HCT116 (cell line): Measurements from ENCODE around the gene TPK1. TPM values are rescaled to one million over a fixed set of nuclear protein-coding genes. Genes with fewer than 3 reads are reported as not detected.

Experiments
- ATAC-seq: fragments of 200-7000 bp; cut with Tn5 transposase; 2 replicates; pipeline ENCODE4 v1.9.1; 2020; ENCODE audit warnings: mild to moderate bottlenecking, moderate library complexity
- BruUV-seq: library from RNA; stranded (reverse); fragments of 400-500 nt; replicated peaks from 2 replicates; lab custom pipeline; 2021; lab: Mats Ljungman, UMichigan
- CTCF ChIA-PET: fragments of 300-600 bp; sonication (Branson Sonifier 250); formaldehyde crosslinking; loops from one replicate; lab custom pipeline; 2021; ENCODE audit warnings: antibody characterized with exemption; lab: Charles Lee
- POLR2A ChIA-PET: fragments of 300-600, 350-600 bp; sonication (Branson Sonifier 250); formaldehyde crosslinking; loops from one replicate; lab custom pipeline; 2021; ENCODE audit warnings: antibody characterized with exemption; lab: Charles Lee
- RAD21 ChIA-PET, 2 experiments: fragments of 300-600 bp; sonication (Branson Sonifier 250); formaldehyde crosslinking; loops; one replicate each; lab custom pipeline; 2023; ENCODE audit warnings: low total read pairs in 2 of 2; ENCODE audit not compliant: uncharacterized antibody in 2 of 2, unreplicated experiment in 2 of 2, low non-redundant PET in 1 of 2; lab: Charles Lee
- DNase-seq: peaks from one replicate; pipeline ENCODE4 v3.0.0-alpha.2; 2010; ENCODE audit warnings: low read depth, low spot score
- H2AFZ ChIP-seq: fragments of 200-600 bp; shearing (Covaris generic), sonication (generic); 2 replicates; pipeline ENCODE4 v1.6.1; 2017; ENCODE audit warnings: low read depth, mixed run types, mixed read lengths, antibody characterized with exemption, low read length; ENCODE audit not compliant: poor library complexity, severe bottlenecking
- H3K27ac ChIP-seq: 2 replicates; pipeline ENCODE4 v1.5.1; 2012; ENCODE audit warnings: low read depth, low read length
- H3K27me3 ChIP-seq: fragments of 200-600 bp; sonication (generic); 2 replicates; pipeline ENCODE4 v1.6.1; 2016; ENCODE audit warnings: mixed run types, low read length, mixed read lengths; ENCODE audit not compliant: insufficient read depth
- H3K36me3 ChIP-seq, 2 experiments: fragments of 200-500 bp in 1 of 2; fragments of 200-600 bp in 1 of 2; sonication (Bioruptor generic) in 1 of 2; sonication (generic) in 1 of 2; 2 replicates each; pipeline versions ENCODE4 v1.5.1 to v1.6.1; 2014 to 2016; ENCODE audit warnings: low read length in 2 of 2, inconsistent platforms in 1 of 2, mixed read lengths in 1 of 2, mixed run types in 1 of 2; ENCODE audit not compliant: insufficient read depth in 2 of 2, control insufficient read depth in 1 of 2
- H3K4me1 ChIP-seq, 2 experiments: fragments of 200-600 bp in 1 of 2; sonication (generic) in 1 of 2; 2 replicates each; pipeline versions ENCODE4 v1.5.1 to v1.6.1; 2012 to 2017; ENCODE audit warnings: low read length in 2 of 2, inconsistent platforms in 1 of 2, mild to moderate bottlenecking in 1 of 2, mixed read lengths in 1 of 2, mixed run types in 1 of 2, moderate library complexity in 1 of 2; ENCODE audit not compliant: insufficient read depth in 2 of 2, control insufficient read depth in 1 of 2
- H3K4me2 ChIP-seq: fragments of 200-600 bp; sonication (generic); 2 replicates; pipeline ENCODE4 v1.6.1; 2017; ENCODE audit warnings: mixed run types, low read length, mixed read lengths
- H3K4me3 ChIP-seq, 2 experiments: fragments of 200-600 bp in 1 of 2; sonication (generic) in 1 of 2; replicated peaks in 1 of 2; 2 replicates each; pipeline ENCODE4 v1.5.1; 2011 to 2016; ENCODE audit warnings: low read length in 2 of 2, control low read depth in 1 of 2, low read depth in 1 of 2, mild to moderate bottlenecking in 1 of 2, mixed read lengths in 1 of 2, mixed run types in 1 of 2
- H3K79me2 ChIP-seq: fragments of 200-600 bp; sonication (generic); 2 replicates; pipeline ENCODE4 v1.6.1; 2017; ENCODE audit warnings: mild to moderate bottlenecking, mixed run types, low read length, moderate library complexity, mixed read lengths; ENCODE audit not compliant: insufficient read depth
- H3K9ac ChIP-seq: fragments of 200-600 bp; sonication (generic); 2 replicates; pipeline ENCODE4 v1.6.1; 2016; ENCODE audit warnings: low read length, mixed read lengths
- H3K9me2 ChIP-seq: fragments of 200-600 bp; sonication (generic), shearing (Covaris generic); 2 replicates; pipeline ENCODE4 v1.6.1; 2017; ENCODE audit warnings: mixed run types, mild to moderate bottlenecking, moderate library complexity; ENCODE audit not compliant: insufficient read depth
- H3K9me3 ChIP-seq, 2 experiments: fragments of 200-500 bp in 1 of 2; fragments of 200-600 bp in 1 of 2; sonication (Bioruptor generic) in 1 of 2; sonication (generic) in 1 of 2; 2 replicates each; pipeline ENCODE4 v1.6.1; 2014 to 2017; ENCODE audit warnings: low read length in 2 of 2, mixed read lengths in 2 of 2, inconsistent platforms in 1 of 2, low read depth in 1 of 2, mild to moderate bottlenecking in 1 of 2, mixed run types in 1 of 2, moderate library complexity in 1 of 2; ENCODE audit not compliant: control insufficient read depth in 1 of 2, insufficient read depth in 1 of 2
- H4K20me1 ChIP-seq: fragments of 200-600 bp; sonication (generic), shearing (Covaris generic); 2 replicates; pipeline ENCODE4 v1.6.1; 2017; ENCODE audit warnings: mixed run types, mild to moderate bottlenecking, moderate library complexity; ENCODE audit not compliant: insufficient read depth
- ATF3 ChIP-seq: IDR thresholded peaks from 2 replicates; pipeline ENCODE4 v1.6.1; 2012
- CBX3 ChIP-seq: IDR thresholded peaks from 2 replicates; pipeline ENCODE4 v1.6.1; 2012; ENCODE audit warnings: low read depth
- CEBPB ChIP-seq: IDR thresholded peaks from 2 replicates; pipeline ENCODE4 v1.6.1; 2012; ENCODE audit warnings: low read depth
- CTCF ChIP-seq, 3 experiments: fragments of 200-600 bp in 1 of 3; sonication (generic) in 1 of 3; IDR thresholded peaks in 2 of 3; conservative IDR thresholded peaks in 1 of 3; 2 replicates each; pipeline ENCODE4 v1.5.1; 2012 to 2017; ENCODE audit warnings: low read depth in 2 of 3, low read length in 2 of 3, antibody characterized with exemption in 1 of 3, borderline replicate concordance in 1 of 3, control low read depth in 1 of 3, mild to moderate bottlenecking in 1 of 3, mixed read lengths in 1 of 3, mixed run types in 1 of 3, moderate library complexity in 1 of 3; ENCODE audit not compliant: insufficient read depth in 1 of 3
- ELF1 ChIP-seq: IDR thresholded peaks from 2 replicates; pipeline ENCODE4 v1.6.1; 2012; ENCODE audit warnings: low read depth, borderline replicate concordance
- EZH2 ChIP-seq: fragments of 200-600 bp; sonication (generic); IDR thresholded peaks from 2 replicates; pipeline ENCODE4 v1.6.1; 2017; ENCODE audit warnings: antibody characterized with exemption, mixed run types
- EZH2phosphoT487 ChIP-seq: fragments of 200-600 bp; IDR thresholded peaks from 2 replicates; pipeline ENCODE4 v1.6.1; 2018; ENCODE audit warnings: antibody characterized with exemption, borderline replicate concordance
- FOSL1 ChIP-seq: IDR thresholded peaks from 2 replicates; pipeline ENCODE4 v1.6.1; 2012; ENCODE audit warnings: low read depth
- JUND ChIP-seq: IDR thresholded peaks from 2 replicates; pipeline ENCODE4 v1.6.1; 2012
- MAX ChIP-seq: IDR thresholded peaks from 2 replicates; pipeline ENCODE4 v1.6.1; 2012
- POLR2A ChIP-seq: IDR thresholded peaks from 2 replicates; pipeline ENCODE4 v1.7.0; 2011; ENCODE audit warnings: borderline replicate concordance; ENCODE audit not compliant: insufficient read depth, insufficient read length; ENCODE audit errors: extremely low read depth
- POLR2AphosphoS5 ChIP-seq: IDR thresholded peaks from 2 replicates; pipeline ENCODE4 v1.6.1; 2011; ENCODE audit warnings: mild to moderate bottlenecking, low read depth, low read length, moderate library complexity
- REST ChIP-seq: IDR thresholded peaks from 2 replicates; pipeline ENCODE4 v1.6.1; 2012; ENCODE audit warnings: low read depth
- SIN3A ChIP-seq: IDR thresholded peaks from 2 replicates; pipeline ENCODE4 v1.6.1; 2012; ENCODE audit warnings: low read depth
- SP1 ChIP-seq: IDR thresholded peaks from 2 replicates; pipeline ENCODE4 v1.6.1; 2012; ENCODE audit warnings: low read depth
- SRF ChIP-seq: IDR thresholded peaks from 2 replicates; pipeline ENCODE4 v1.6.1; 2012; ENCODE audit warnings: low read depth
- TCF7L2 ChIP-seq: IDR thresholded peaks from 2 replicates; pipeline ENCODE4 v1.7.0; 2011; ENCODE audit warnings: borderline replicate concordance, inconsistent platforms; ENCODE audit not compliant: insufficient read depth, insufficient read length; ENCODE audit errors: extremely low read depth
- YY1 ChIP-seq: IDR thresholded peaks from 2 replicates; pipeline ENCODE4 v1.6.1; 2011; ENCODE audit warnings: low read length, low read depth, moderate library complexity, mild to moderate bottlenecking; ENCODE audit not compliant: insufficient replicate concordance; ENCODE audit errors: extremely low read depth
- ZBTB33 ChIP-seq: IDR thresholded peaks from 2 replicates; pipeline ENCODE4 v1.6.1; 2011; ENCODE audit warnings: mild to moderate bottlenecking, low read length, moderate library complexity; ENCODE audit not compliant: insufficient replicate concordance; ENCODE audit errors: extremely low read depth
- ZFX ChIP-seq: fragments of 450-650 bp; IDR thresholded peaks from 2 replicates; pipeline ENCODE4 v1.6.1; 2017
- intact Hi-C: fragments of 100-400 bp; cut with micrococcal nuclease; formaldehyde crosslinking; loops from 2 replicates; pipeline ENCODE4 v1.10.0; 2022
- total RNA-seq: library from RNA; stranded (reverse); gene quantifications from one replicate; pipeline ENCODE4 v1.2.1, GENCODE V29; 2021; ENCODE audit not compliant: unreplicated experiment

Gene TPK1
- total RNA-seq, 1 experiment from 2014 or later, result 5.4 TPM

- H3K9me3 ChIP-seq, result no peaks in the 10 kb centered on the region
- ChIA-PET POLR2A (no interaction called here), CTCF (no interaction called here), RAD21 (no interaction called here)
- H3K27me3 ChIP-seq, result no peaks in the 10 kb centered on the region
- H3K9ac ChIP-seq, result no peak overlapping the region
- no peak overlapping the region for H3K4me2 ChIP-seq
- H2AFZ ChIP-seq, result no peak overlapping the region
- DNase-seq, result no peak
- no peaks in the 10 kb centered on the region for H4K20me1 ChIP-seq
- intact Hi-C loops, result no loop called here
- no peak overlapping the region for H3K27ac ChIP-seq
- no peaks in the 10 kb centered on the region for H3K4me1 ChIP-seq
- no peak for ATAC-seq
- no peaks in the 10 kb centered on the region for H3K36me3 ChIP-seq
- H3K9me2 ChIP-seq, result no peaks in the 10 kb centered on the region
- TF ChIP-seq ZBTB33 (no peak), JUND (no peak), REST (no peak), MAX (no peak), SRF (no peak), CBX3 (no peak), EZH2 (no peak), EZH2phosphoT487 (no peak), YY1 (no peak), ZFX (no peak), SIN3A (no peak), CEBPB (no peak), ELF1 (no peak), POLR2AphosphoS5 (no peak), TCF7L2 (no peak), FOSL1 (no peak), SP1 (no peak), CTCF (IDR thresholded peaks at IDR 0.05 in 2 of 3, conservative IDR thresholded peaks at IDR 0.05 in 1 of 3; ENCODE audit: borderline replicate concordance in 1 of 3, insufficient read depth in 1 of 3, low read depth in 2 of 3, low read length in 2 of 3) (no peak), POLR2A (no peak), ATF3 (no peak)
- TF ChIP-seq, all 23 proteins: peak for 0
- Histone ChIP-seq H3K79me2 (no peaks in the 10 kb centered on the region), H3K4me3 (no peak overlapping the region)
- BruUV-seq, result no TSS peak
These were observed 64.7 kb downstream of the TPK1 start for GRCh38 chr7:144771174-144771573.
